ENCODE data around the gene ZNF785.
"Not testable (repeated sequence)": the region's sequence is repeated elsewhere in the genome, so short reads cannot be mapped to it uniquely, and the experiment has no call there.

ZNF785 gene

DNA sequence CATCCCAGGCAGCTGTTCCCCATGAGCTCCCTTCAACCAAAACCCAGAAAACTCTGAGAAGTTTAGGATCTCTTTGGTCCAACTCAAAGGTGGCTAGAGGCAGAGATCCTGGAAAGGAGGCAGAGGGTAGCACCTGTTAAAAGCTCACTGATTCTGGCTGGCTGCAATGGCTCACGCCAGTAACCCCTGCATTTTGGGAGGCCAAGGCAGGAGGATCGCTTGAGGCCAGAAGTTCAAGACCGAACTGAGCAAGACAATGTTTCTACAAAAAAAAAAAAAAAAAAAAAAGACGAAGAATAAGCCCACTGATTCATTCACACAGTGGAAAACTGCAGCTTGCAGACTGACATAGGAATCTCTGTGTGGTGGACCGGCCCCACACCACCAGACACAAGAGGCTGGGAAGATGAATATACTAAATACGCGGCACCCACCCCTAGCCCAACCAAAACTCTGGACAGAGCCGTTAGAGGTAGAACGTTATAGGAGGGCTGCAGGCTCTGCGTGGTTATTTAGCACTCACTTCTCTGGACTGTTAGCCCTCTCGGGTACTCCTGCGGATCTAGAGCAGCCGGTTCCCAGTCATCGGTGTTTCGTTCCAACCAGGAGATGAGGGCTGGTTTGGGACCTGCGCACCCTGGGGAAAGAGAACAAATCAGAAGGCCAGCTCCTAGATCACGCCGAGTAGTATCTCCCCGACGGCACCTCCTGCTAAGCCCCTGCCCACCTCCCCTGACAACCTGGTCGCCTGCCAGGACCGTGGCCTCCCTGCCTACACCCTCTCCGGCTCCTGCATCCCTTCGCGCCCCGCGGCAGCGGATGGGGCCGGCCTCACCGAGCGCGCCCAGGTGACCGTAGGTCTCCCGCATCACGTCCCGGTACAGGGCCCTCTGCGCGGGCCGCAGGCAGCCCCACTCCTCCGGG lies 23.8 kb upstream of the ZNF785 start:
- Mint-ChIP-seq H3K4me3 (peak overlapping the region; percentile 84), H3K36me3 (ENCODE audit: low read depth) (peaks cover 29% of the 10 kb centered on the region), H3K4me1 (ENCODE audit: low read depth) (peaks cover 20% of the 10 kb centered on the region), H3K27me3 (no peaks in the 10 kb centered on the region), H3K27ac (peak overlapping the region; percentile 96), H3K9me3 (no peaks in the 10 kb centered on the region)

DNA sequence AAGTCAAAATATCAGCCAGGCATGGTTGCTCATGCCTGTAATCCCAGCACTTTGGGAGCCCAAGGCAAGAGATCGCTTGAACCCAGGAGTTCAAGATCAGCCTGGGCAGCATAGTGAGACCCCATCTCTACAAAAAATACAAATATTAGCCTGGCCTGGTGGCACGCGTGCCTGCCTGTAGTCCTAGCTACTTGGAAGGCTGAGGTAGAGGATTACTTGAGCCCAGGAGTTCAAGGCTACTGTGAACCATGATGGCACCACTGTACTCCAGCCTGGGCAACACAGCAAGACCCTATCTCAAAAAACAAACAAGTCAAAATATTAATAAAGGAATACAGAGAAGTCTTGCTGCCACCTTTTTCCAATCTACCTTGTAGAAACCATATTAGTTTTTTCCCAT lies 20.5 kb upstream of the ZNF785 start:
- no peaks in the 10 kb centered on the region for H3K9me3 Mint-ChIP-seq
- H3K27me3 Mint-ChIP-seq: no peaks in the 10 kb centered on the region
- peaks cover 20% of the 10 kb centered on the region for H3K4me1 Mint-ChIP-seq (ENCODE audit: low read depth)
- H3K27ac Mint-ChIP-seq: no peak overlapping the region
- H3K4me3 Mint-ChIP-seq: no peak overlapping the region
- H3K36me3 Mint-ChIP-seq (ENCODE audit: low read depth): peaks cover 39% of the 10 kb centered on the region

GRCh38 chr16:30605158-30605557 lies 19.7 kb upstream of the ZNF785 start:
- peaks cover 15% of the 10 kb centered on the region for H3K4me1 Mint-ChIP-seq (ENCODE audit: low read depth)
- no peak overlapping the region for H3K4me3 Mint-ChIP-seq
- H3K27me3 Mint-ChIP-seq: no peaks in the 10 kb centered on the region
- no peak overlapping the region for H3K27ac Mint-ChIP-seq
- no peaks in the 10 kb centered on the region for H3K9me3 Mint-ChIP-seq
- H3K36me3 Mint-ChIP-seq (ENCODE audit: low read depth): peaks cover 39% of the 10 kb centered on the region

- Mint-ChIP-seq H3K4me3 (no peak overlapping the region), H3K36me3 (ENCODE audit: low read depth) (peaks cover 39% of the 10 kb centered on the region), H3K4me1 (ENCODE audit: low read depth) (peaks cover 15% of the 10 kb centered on the region), H3K9me3 (no peaks in the 10 kb centered on the region), H3K27me3 (no peaks in the 10 kb centered on the region), H3K27ac (no peak overlapping the region)
Observed at GRCh38 chr16:30604316-30604947, 18.9 kb upstream of the ZNF785 start.

GRCh38 chr16:30603945-30604315 lies 18.4 kb upstream of the ZNF785 start:
- Mint-ChIP-seq H3K36me3 (ENCODE audit: low read depth) (peaks cover 39% of the 10 kb centered on the region), H3K27ac (peak overlapping the region; percentile 0), H3K4me3 (no peak overlapping the region), H3K9me3 (no peaks in the 10 kb centered on the region), H3K4me1 (ENCODE audit: low read depth) (peaks cover 11% of the 10 kb centered on the region), H3K27me3 (no peaks in the 10 kb centered on the region)

- H3K36me3 Mint-ChIP-seq (ENCODE audit: low read depth): peaks cover 35% of the 10 kb centered on the region
- no peaks in the 10 kb centered on the region for H3K9me3 Mint-ChIP-seq
- no peak overlapping the region for H3K4me3 Mint-ChIP-seq
- no peaks in the 10 kb centered on the region for H3K27me3 Mint-ChIP-seq
- peak overlapping the region; percentile 48 for H3K27ac Mint-ChIP-seq
- H3K4me1 Mint-ChIP-seq (ENCODE audit: low read depth): peaks cover 7% of the 10 kb centered on the region
Observed at GRCh38 chr16:30602616-30603277, 17.2 kb upstream of the ZNF785 start.

- Mint-ChIP-seq H3K27me3 (no peaks in the 10 kb centered on the region), H3K4me1 (ENCODE audit: low read depth) (peaks cover 4% of the 10 kb centered on the region), H3K4me3 (no peak overlapping the region), H3K36me3 (ENCODE audit: low read depth) (peaks cover 31% of the 10 kb centered on the region), H3K9me3 (no peaks in the 10 kb centered on the region), H3K27ac (no peak overlapping the region)
Observed at GRCh38 chr16:30601966-30602365, 16.5 kb upstream of the ZNF785 start.

GRCh38 chr16:30600929-30601328 lies 15.4 kb upstream of the ZNF785 start:
- H3K4me1 Mint-ChIP-seq (ENCODE audit: low read depth): peaks cover 4% of the 10 kb centered on the region
- no peak overlapping the region for H3K27ac Mint-ChIP-seq
- H3K4me3 Mint-ChIP-seq: no peak overlapping the region

GRCh38 chr16:30600215-30600614 lies 14.7 kb upstream of the ZNF785 start:
- H3K27ac Mint-ChIP-seq: no peak overlapping the region

More at GRCh38 chr16:30600929-30601328, 15.4 kb upstream of the ZNF785 start:
- Mint-ChIP-seq H3K9me3 (no peaks in the 10 kb centered on the region), H3K36me3 (ENCODE audit: low read depth) (peaks cover 22% of the 10 kb centered on the region), H3K27me3 (no peaks in the 10 kb centered on the region)

GRCh38 chr16:30592871-30593270 lies 7.4 kb upstream of the ZNF785 start:
- Mint-ChIP-seq H3K36me3 (ENCODE audit: low read depth) (peaks cover 2% of the 10 kb centered on the region), H3K27me3 (no peaks in the 10 kb centered on the region), H3K9me3 (no peaks in the 10 kb centered on the region), H3K27ac (no peak overlapping the region), H3K4me1 (ENCODE audit: low read depth) (peaks cover 2% of the 10 kb centered on the region), H3K4me3 (no peak overlapping the region)

More at GRCh38 chr16:30600215-30600614, 14.7 kb upstream of the ZNF785 start:
- peaks cover 18% of the 10 kb centered on the region for H3K36me3 Mint-ChIP-seq (ENCODE audit: low read depth)
- H3K9me3 Mint-ChIP-seq: no peaks in the 10 kb centered on the region
- H3K4me1 Mint-ChIP-seq (ENCODE audit: low read depth): peaks cover 4% of the 10 kb centered on the region
- H3K27me3 Mint-ChIP-seq: no peaks in the 10 kb centered on the region
- no peak overlapping the region for H3K4me3 Mint-ChIP-seq

GRCh38 chr16:30590869-30591268 lies 5.4 kb upstream of the ZNF785 start:
- peaks cover 12% of the 10 kb centered on the region for H3K4me1 Mint-ChIP-seq (ENCODE audit: low read depth)
- H3K27me3 Mint-ChIP-seq, H3K9me3 Mint-ChIP-seq, H3K27ac Mint-ChIP-seq, H3K4me3 Mint-ChIP-seq: not testable (repeated sequence)
- H3K36me3 Mint-ChIP-seq (ENCODE audit: low read depth): peaks cover 11% of the 10 kb centered on the region

GRCh38 chr16:30589582-30589981 lies 4.1 kb upstream of the ZNF785 start:
- peaks cover 22% of the 10 kb centered on the region for H3K4me1 Mint-ChIP-seq (ENCODE audit: low read depth)
- not testable (repeated sequence) for H3K4me3 Mint-ChIP-seq, H3K27ac Mint-ChIP-seq, H3K27me3 Mint-ChIP-seq, H3K9me3 Mint-ChIP-seq
- H3K36me3 Mint-ChIP-seq (ENCODE audit: low read depth): peaks cover 18% of the 10 kb centered on the region

DNA sequence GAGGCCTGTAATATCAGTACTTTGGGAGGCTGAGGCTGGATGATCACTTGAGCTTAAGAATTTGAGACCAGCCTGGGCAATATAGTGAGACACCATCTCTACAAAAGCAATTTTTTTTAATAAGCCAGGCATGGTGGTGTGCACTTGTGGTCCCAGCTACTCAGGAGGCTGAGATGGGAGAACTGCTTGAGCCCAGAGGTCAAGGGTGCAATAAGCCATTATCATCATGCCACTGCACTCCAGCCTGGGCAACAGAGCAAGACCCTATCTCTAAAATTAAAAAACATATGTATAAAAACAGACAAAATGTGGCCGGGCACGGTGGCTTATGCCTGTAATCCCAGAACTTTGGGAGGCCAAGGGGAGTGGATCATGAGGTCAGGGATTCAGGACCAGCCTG lies 3.2 kb upstream of the ZNF785 start:
- peaks cover 23% of the 10 kb centered on the region for H3K36me3 Mint-ChIP-seq (ENCODE audit: low read depth)
- peaks cover 28% of the 10 kb centered on the region for H3K4me1 Mint-ChIP-seq (ENCODE audit: low read depth)
- no peak overlapping the region for H3K4me3 Mint-ChIP-seq
- H3K27ac Mint-ChIP-seq: no peak overlapping the region
- no peaks in the 10 kb centered on the region for H3K9me3 Mint-ChIP-seq
- H3K27me3 Mint-ChIP-seq: no peaks in the 10 kb centered on the region

DNA sequence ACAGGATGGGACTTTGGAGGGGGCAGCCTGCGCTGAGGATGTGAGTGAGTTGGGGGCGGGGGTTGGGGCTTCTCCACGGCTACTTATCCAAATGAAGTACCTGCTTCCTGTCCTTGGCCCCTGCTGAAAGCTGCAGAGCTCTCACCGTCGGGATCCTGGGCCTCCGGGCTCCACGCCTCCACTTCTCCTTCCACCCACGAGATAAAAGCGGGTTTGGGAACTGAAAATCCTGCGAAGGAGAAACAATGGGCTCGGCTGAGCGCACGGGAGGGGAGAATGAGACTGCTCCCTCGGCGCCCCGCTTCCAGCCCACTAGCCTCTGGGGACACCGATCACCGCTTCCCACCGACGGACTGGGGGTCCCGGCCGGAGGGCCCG lies 486 bp downstream of the ZNF785 start:
- peaks cover 37% of the 10 kb centered on the region for H3K4me1 Mint-ChIP-seq (ENCODE audit: low read depth)
- no peaks in the 10 kb centered on the region for H3K9me3 Mint-ChIP-seq
- H3K4me3 Mint-ChIP-seq: peak overlapping the region; percentile 95
- H3K36me3 Mint-ChIP-seq (ENCODE audit: low read depth): peaks cover 42% of the 10 kb centered on the region
- H3K27ac Mint-ChIP-seq: peak overlapping the region; percentile 80
- H3K27me3 Mint-ChIP-seq: no peaks in the 10 kb centered on the region
